Prostate gland (tissue), 2 donors: ENCODE data around the gene MAGEB17. TPM values are rescaled to one million over a fixed set of nuclear protein-coding genes. Genes with fewer than 3 reads are reported as not detected.
A peak's percentile ranks its signal among the peaks of the same experiment; 100 is the strongest.

Experiments used
- DNase-seq: peaks from one replicate; pipeline ENCODE4 v3.0.0-alpha.2; 2019; ENCODE audit warnings: low spot score
- H3K27ac ChIP-seq, 2 donors: fragments of 200-600 bp; sonication (generic); 2 replicates each; pipeline ENCODE4 v1.5.1; 2017 to 2019
- H3K27me3 ChIP-seq: fragments of 200-600 bp; sonication (generic); replicated peaks from 2 replicates; pipeline ENCODE4 v1.5.1; 2019; ENCODE audit not compliant: insufficient read depth
- H3K36me3 ChIP-seq, 2 donors: fragments of 200-600 bp; sonication (generic); 1 replicate in 1 of 2; 2 replicates in 1 of 2; pipeline versions ENCODE4 v1.5.1 to v1.8.1; 2017 to 2019
- H3K4me1 ChIP-seq: fragments of 200-600 bp; sonication (generic); replicated peaks from 2 replicates; pipeline ENCODE4 v1.5.1; 2019
- H3K4me3 ChIP-seq, 2 donors: fragments of 200-600 bp; sonication (generic); 2 replicates each; pipeline ENCODE4 v1.5.1; 2017 to 2019
- H3K9me3 ChIP-seq: fragments of 200-600 bp; sonication (generic); 2 replicates; pipeline ENCODE4 v1.5.1; 2017
- CTCF ChIP-seq, 4 experiments: fragments of 200-600 bp in 2 of 4; fragments of 450-650 bp in 2 of 4; sonication (generic) in 2 of 4; IDR thresholded peaks; 1 replicate in 3 of 4; 2 replicates in 1 of 4; pipeline ENCODE4 v1.5.1; 2016 to 2019; ENCODE audit warnings: antibody characterized with exemption in 4 of 4, mild to moderate bottlenecking in 2 of 4, moderate library complexity in 2 of 4
- POLR2A ChIP-seq: fragments of 450-650 bp; IDR thresholded peaks from one replicate; pipeline ENCODE4 v1.6.1; 2016; ENCODE audit warnings: antibody characterized with exemption, mild to moderate bottlenecking
- POLR2AphosphoS5 ChIP-seq: sonication (generic); formaldehyde crosslinking; IDR thresholded peaks from one replicate; pipeline ENCODE4 v1.6.1; 2017; ENCODE audit warnings: antibody characterized with exemption
- WGBS: methylation state at CpG from one replicate; pipeline ENCODE4 v1.1.5; 2018; 5-methylcytosine and 5-hydroxymethylcytosine counted together
- intact Hi-C: fragments of 100-400 bp; cut with DNase I; formaldehyde crosslinking; loops from one replicate; pipeline ENCODE4 v1.14.2; 2022
- total RNA-seq, 2 donors: library from RNA; depleted of rRNA; stranded (reverse); fragments of >200 nt; gene quantifications; one replicate each; pipeline ENCODE4 v1.1.0, GENCODE V29; 2016

Gene MAGEB17
- 1 to 10 TPM in 1 of 2 donors, under 1 TPM in 1; 0.62 to 1.1 TPM for total RNA-seq

- no peaks in the 10 kb centered on the region for H3K36me3 ChIP-seq
- no peaks in the 10 kb centered on the region for H3K9me3 ChIP-seq
- 85% methylated on average over 5 of the region's 5 CpGs for WGBS
- TF ChIP-seq POLR2AphosphoS5 (no peak), CTCF (IDR thresholded peaks at IDR 0.05) (no peak), POLR2A (no peak)
- no peak within 1 kb of the TSS for H3K4me3 ChIP-seq
- no peak within 1 kb of the TSS for H3K27ac ChIP-seq
- H3K4me1 ChIP-seq, result no peaks in the 10 kb centered on the region
- no peak for DNase-seq
- intact Hi-C loops, result no loop called here
- no peaks in the 10 kb centered on the region for H3K27me3 ChIP-seq
Measured at GRCh38 chrX:16167181-16167580, at the start of gene MAGEB17. Gene MAGEB17 (plus strand): TSS chrX:16167481. CDS start chrX:16170383, 2,902 bp downstream.

- no peaks in the 10 kb centered on the region for H3K9me3 ChIP-seq
- TF ChIP-seq POLR2AphosphoS5 (no peak), CTCF (IDR thresholded peaks at IDR 0.05) (no peak), POLR2A (no peak)
- intact Hi-C loops, result loop anchor here (5.0 kb wide), 1 partner anchor 323 kb away; no protein-coding TSS in a partner anchor
- WGBS, result 51% methylated on average over 5 of the region's 5 CpGs
- no peaks in the 10 kb centered on the region for H3K36me3 ChIP-seq
- H3K4me1 ChIP-seq, result no peaks in the 10 kb centered on the region
- DNase-seq, result no peak
- no peak overlapping the region for H3K4me3 ChIP-seq
- no peaks in the 10 kb centered on the region for H3K27me3 ChIP-seq
- no peak overlapping the region for H3K27ac ChIP-seq
Measured at GRCh38 chrX:16119353-16120220, 47.7 kb upstream of the MAGEB17 start.

GRCh38 chrX:16120431-16120830 is 46.9 kb upstream of the MAGEB17 start:
- intact Hi-C loops, result loop anchor here (5.0 kb wide), 1 partner anchor 322 kb away; no protein-coding TSS in a partner anchor
- no peak for DNase-seq
- WGBS, result 90% methylated on average over 3 of the region's 3 CpGs
- no peak overlapping the region for H3K27ac ChIP-seq
- no peak overlapping the region for H3K4me3 ChIP-seq
- H3K36me3 ChIP-seq, result no peaks in the 10 kb centered on the region
- TF ChIP-seq POLR2AphosphoS5, result no peak
- no peak for TF ChIP-seq POLR2A
- no peak for TF ChIP-seq CTCF (IDR thresholded peaks at IDR 0.05)
- H3K27me3 ChIP-seq, result no peaks in the 10 kb centered on the region
- H3K9me3 ChIP-seq, result no peaks in the 10 kb centered on the region
- no peaks in the 10 kb centered on the region for H3K4me1 ChIP-seq

GRCh38 chrX:16123222-16123786 is 44.0 kb upstream of the MAGEB17 start, which contains the start of gene GRPR:
Gene GRPR (plus strand): TSS chrX:16123565. CDS start chrX:16123954, 389 bp downstream.
- H3K4me3 ChIP-seq, result no peak within 1 kb of the TSS
- WGBS, result 0% methylated on average over 6 of the region's 6 CpGs
- H3K27ac ChIP-seq, result no peak within 1 kb of the TSS
- TF ChIP-seq POLR2A (no peak), CTCF (IDR thresholded peaks at IDR 0.05) (peak in 3 of 4 experiments; percentile 49 to 63 (median 50)), POLR2AphosphoS5 (no peak)
- intact Hi-C loops, result loop anchor here (5.0 kb wide), 1 partner anchor 319 kb away; no protein-coding TSS in a partner anchor
- no peaks in the 10 kb centered on the region for H3K36me3 ChIP-seq
- DNase-seq, result peak; percentile 65
- H3K9me3 ChIP-seq, result no peaks in the 10 kb centered on the region
- no peaks in the 10 kb centered on the region for H3K4me1 ChIP-seq
- H3K27me3 ChIP-seq, result no peaks in the 10 kb centered on the region
